ENCODE results near the gene ICAM2.

DNA sequence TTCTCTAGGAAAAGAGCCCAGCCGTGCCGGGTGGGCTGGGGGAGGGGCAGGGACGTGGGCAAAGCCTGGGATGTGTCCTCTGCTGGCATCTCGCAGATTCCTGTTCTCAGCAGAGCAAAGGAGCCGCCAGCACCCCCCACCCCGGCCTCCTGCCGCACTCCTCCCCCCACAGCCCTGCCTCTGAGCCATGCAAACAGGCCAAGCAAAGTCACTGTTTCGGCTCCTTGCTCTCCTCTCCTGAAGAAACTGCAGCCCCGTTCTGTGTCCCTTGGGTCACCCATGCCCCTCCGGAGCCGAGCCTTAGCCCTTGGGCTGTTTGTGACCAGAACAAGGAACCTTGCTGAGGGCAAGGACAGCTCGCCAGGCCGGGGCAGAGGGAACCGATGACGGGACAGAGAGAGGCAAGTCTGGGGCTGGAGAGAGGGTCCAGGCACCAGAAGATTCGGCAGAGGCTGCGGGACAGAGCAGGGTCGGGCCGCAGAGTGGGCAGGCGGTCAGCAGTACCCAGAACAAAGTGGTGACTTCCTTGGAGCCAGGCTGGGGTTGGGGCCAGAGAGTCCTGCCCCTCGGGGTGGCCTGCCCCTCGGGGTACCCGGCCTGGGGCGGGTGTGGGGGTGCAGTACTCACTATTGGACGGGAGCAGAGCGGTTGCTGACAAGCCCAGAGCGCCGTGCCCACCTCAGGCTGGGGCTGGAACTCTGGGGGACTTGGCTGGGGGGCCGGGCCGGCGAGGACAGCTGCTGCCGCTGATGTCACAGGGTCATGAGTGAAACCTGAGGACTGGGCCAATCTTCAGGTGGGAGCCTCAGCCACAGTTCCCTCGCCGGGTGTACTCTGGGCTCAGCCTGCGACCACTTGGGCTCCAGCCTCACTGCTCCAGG, 31.5 kb downstream of the ICAM2 start:
- TF ChIP-seq CTCF (IDR thresholded peaks at IDR 0.05) (no peak), POLR2A (IDR thresholded peaks at IDR 0.05) (no peak)
